ENCODE measurements around the gene LSR.

Gene LSR

DNA sequence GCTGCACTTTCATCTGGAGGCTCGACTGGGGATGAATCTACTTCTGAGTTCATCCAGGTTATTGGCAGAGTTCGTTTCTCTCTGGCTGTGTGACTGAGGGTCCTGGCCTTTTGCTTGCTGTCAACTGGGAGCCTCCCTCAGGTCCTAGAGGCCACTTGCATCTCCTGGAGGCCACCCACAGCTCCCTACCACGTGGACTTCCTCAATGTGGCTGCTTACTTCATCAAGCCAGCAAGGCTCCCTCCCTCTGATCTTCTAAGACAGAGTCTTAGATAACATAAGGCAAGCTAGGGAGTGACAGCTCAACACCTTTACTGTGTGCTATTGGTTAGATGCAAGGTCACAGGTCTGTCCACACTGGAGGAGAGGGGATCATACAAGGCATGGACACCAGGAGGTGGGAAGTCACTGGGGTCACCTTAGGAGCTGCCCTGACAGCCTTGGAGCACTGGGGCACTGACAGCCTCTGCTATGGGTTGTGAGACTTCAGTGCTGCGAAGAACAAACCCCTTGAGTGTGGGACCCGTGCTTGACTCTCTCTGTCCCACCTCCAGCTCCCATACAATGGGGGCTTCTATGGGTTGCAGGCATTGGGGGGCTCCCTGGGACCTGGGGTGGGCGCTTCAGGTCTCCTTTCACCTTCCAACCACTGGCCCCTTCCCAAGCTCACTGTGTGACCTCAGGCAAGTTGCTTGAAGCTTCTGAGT, 25.6 kb upstream of the LSR start:
- POLR2A ChIA-PET = no interaction called here
- Histone ChIP-seq H3K9me3 (ENCODE audit: control insufficient read depth, insufficient read depth, low read depth, low read length) (no peaks in the 10 kb centered on the region), H3K4me3 (ENCODE audit: low read depth, low read length) (no peak overlapping the region), H3K36me3 (ENCODE audit: control insufficient read depth in 2 of 2, insufficient read depth in 1 of 2, low read length in 2 of 2) (no peaks in the 10 kb centered on the region), H3K4me1 (ENCODE audit: control insufficient read depth, insufficient read depth, low read length) (no peaks in the 10 kb centered on the region), H3K27ac (ENCODE audit: extremely low read depth, low read depth, low read length) (no peak overlapping the region)
- CTCF ChIA-PET = interaction anchor here (0.6 to 1.2 kb wide), 7 partner anchors 16 to 232 kb away, joined by 3 to 5 read pairs (median 3); no protein-coding TSS in a partner anchor
- no peak for TF ChIP-seq ZNF148 (tag by site-specific recombination; IDR thresholded peaks at IDR 0.05; ENCODE audit: borderline replicate concordance)
- TF ChIP-seq SETDB1 (IDR thresholded peaks at IDR 0.05; ENCODE audit: insufficient read length, low read length) = peak; percentile 64
- TF ChIP-seq ZNF426 (tag by site-specific recombination; IDR thresholded peaks at IDR 0.05) = no peak
- TF ChIP-seq KLF8 (tag by site-specific recombination; IDR thresholded peaks at IDR 0.05) = no peak
- TF ChIP-seq ZNF830 (tag by site-specific recombination; IDR thresholded peaks at IDR 0.05; ENCODE audit: low read depth) = no peak
- TF ChIP-seq ZNF555 (tag by site-specific recombination; conservative IDR thresholded peaks at IDR 0.05) = no peak
- no peak for TF ChIP-seq ZNF596 (tag by site-specific recombination; IDR thresholded peaks at IDR 0.05)
- no peak for TF ChIP-seq ZNF174 (tag by site-specific recombination; IDR thresholded peaks at IDR 0.05)
- TF ChIP-seq ZNF366 (tag by site-specific recombination; conservative IDR thresholded peaks at IDR 0.05) = no peak

DNA sequence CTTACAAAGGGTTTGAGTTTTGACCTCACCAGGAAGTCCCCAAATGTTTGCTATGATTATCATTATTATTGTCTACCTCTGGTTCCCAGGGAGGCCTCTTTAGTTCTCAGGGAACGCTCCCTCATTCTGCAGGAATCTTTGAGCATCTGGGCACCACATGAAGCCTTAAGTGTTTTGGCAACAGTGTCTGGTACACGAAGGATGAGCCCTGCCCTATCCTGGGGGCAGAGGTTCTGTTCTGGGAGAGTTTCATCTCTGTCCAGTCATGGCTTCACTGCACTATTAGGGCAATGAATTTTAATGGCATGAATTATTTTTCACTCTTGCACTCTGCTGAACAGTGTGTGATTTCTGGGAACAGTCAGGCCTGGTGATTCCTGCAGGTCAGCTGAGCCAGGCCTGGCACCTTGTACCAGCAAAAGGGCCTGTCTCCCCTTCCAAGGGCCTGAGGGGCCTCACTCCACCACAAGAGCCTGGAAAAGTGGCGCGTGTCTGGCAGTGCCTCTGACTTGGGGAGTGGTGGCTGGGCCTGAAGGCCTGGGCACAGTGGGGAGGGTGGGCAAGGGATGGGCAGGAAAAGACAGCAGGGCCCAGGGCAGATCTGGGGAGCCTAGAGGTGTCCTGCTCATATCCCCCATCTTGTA, 24.8 kb upstream of the LSR start:
- Histone ChIP-seq H3K36me3 (ENCODE audit: control insufficient read depth in 2 of 2, insufficient read depth in 1 of 2, low read length in 2 of 2) (no peaks in the 10 kb centered on the region), H3K4me1 (ENCODE audit: control insufficient read depth, insufficient read depth, low read length) (no peaks in the 10 kb centered on the region), H3K9me3 (ENCODE audit: control insufficient read depth, insufficient read depth, low read depth, low read length) (no peaks in the 10 kb centered on the region), H3K4me3 (ENCODE audit: low read depth, low read length) (no peak overlapping the region), H3K27ac (ENCODE audit: extremely low read depth, low read depth, low read length) (no peak overlapping the region)
- no peak for TF ChIP-seq ZNF670 (tag by site-specific recombination; IDR thresholded peaks at IDR 0.05; ENCODE audit: low read depth)
- TF ChIP-seq ZNF184 (tag by site-specific recombination; IDR thresholded peaks at IDR 0.05) = no peak
- TF ChIP-seq HOXD13 (CRISPR knock-in tag; IDR thresholded peaks at IDR 0.05; ENCODE audit: borderline replicate concordance) = no peak
- TF ChIP-seq ZNF514 (tag by site-specific recombination; IDR thresholded peaks at IDR 0.05) = no peak
- TF ChIP-seq ZNF521 (tag by site-specific recombination; IDR thresholded peaks at IDR 0.05) = no peak
- TF ChIP-seq ZBTB48 (tag by site-specific recombination; IDR thresholded peaks at IDR 0.05) = no peak
- TF ChIP-seq RBAK (tag by site-specific recombination; IDR thresholded peaks at IDR 0.05) = no peak
- no peak for TF ChIP-seq EGR2 (tag by site-specific recombination; IDR thresholded peaks at IDR 0.05; ENCODE audit: low read depth)
- TF ChIP-seq SCRT2 (tag by site-specific recombination; IDR thresholded peaks at IDR 0.05) = no peak
- no peak for TF ChIP-seq ZNF549 (tag by site-specific recombination; IDR thresholded peaks at IDR 0.05)
- no peak for TF ChIP-seq ZNF830 (tag by site-specific recombination; IDR thresholded peaks at IDR 0.05; ENCODE audit: low read depth)
- TF ChIP-seq ZNF555 (tag by site-specific recombination; conservative IDR thresholded peaks at IDR 0.05) = no peak
- ChIA-PET CTCF (interaction anchor here (0.6 to 1.8 kb wide), 7 partner anchors 8 to 231 kb away, joined by 3 to 4 read pairs (median 3); no protein-coding TSS in a partner anchor), POLR2A (no interaction called here)
